GM11168 (cell line): ENCODE results near the gene SFTPA2.
"Not testable (repeated sequence)": the region's sequence is repeated elsewhere in the genome, so short reads cannot be mapped to it uniquely, and the experiment has no call there.

Experiments used
- in situ Hi-C: fragments of 300-500 bp; cut with MboI; formaldehyde crosslinking; loops from one replicate; pipeline ENCODE4 v1.12.0; 2022; ENCODE audit warnings: low sequenced_read_pairs; ENCODE audit not compliant: unreplicated experiment

SFTPA2 gene

DNA sequence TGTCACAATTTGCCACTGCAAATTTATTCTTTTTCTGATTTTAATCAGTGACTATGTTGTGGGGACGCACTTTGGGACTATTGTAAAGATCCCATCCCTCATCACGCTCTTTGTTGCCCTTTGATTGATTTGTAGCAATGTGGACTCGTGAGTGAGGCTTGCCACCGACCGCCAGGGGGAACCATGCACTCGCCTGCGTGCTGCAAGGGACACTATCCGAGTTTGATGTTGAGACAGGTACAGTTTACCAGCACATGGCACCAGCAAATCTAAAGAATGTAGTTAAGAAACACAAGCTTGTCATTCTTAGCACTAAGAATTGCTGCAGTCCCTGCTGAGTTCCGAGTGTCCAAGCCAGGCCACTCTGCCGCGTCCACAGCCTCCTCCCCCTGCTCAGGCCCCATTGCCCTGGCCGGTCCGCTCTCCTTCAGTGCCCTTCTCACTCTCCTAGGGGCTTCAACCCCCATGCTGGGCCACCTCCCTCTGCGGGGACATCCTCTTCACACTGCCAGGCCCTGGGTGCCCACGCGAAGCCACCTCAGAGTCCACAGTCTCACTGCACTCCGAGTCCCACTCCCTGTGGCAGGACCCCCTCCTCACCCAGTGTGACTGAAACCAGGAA, 2.0 kb upstream of the SFTPA2 start:
- in situ Hi-C loops = loop anchor here (5.0 to 25.0 kb wide), 2 partner anchors 40 to 375 kb away; partner anchors contain the start of gene SFTPD

DNA sequence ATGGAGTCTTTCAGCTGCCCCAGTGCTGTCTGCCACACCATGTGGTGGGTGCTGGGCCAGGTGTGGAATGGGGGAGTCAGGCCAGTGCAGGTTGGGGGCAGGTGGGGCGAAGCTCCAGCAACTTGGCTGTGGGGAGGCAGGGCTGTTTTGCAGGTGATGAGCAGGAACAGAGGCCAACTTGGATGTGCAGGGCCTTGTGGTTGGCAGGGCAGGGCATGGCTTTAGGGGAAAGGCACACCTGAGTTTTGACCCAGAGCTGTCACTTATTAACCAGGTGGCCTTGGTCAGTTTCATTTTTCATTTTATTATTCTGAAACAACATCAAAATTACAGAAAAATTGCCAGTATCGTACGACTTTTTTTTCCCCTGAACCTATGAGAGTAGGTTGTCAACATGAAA, 1.1 kb upstream of the SFTPA2 start:
- in situ Hi-C loops = loop anchor here (5.0 to 25.0 kb wide), 2 partner anchors 41 to 376 kb away; partner anchors contain the start of gene SFTPD

DNA sequence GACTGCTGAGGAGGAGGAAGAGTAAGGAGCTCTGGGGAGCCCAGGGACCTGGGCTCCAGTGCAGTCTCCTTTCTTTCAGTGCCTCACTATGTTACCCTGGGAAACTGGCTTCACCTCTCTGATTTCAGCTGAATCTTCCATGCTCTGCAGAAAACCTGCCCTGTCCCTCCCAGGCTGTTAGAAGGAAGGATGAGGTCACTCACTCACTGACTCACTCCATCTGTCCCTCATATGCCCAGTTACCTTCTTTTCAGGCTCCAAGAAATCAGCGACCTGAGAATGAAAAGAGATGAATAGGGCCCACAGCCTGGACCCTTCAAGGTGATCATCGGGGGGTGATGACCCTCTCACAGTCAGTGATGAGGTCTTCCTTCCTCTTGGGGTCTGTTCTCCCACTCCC, 481 bp downstream of the SFTPA2 start:
- in situ Hi-C loops = loop anchor here (5.0 to 25.0 kb wide), 2 partner anchors 43 to 378 kb away; partner anchors contain the start of gene SFTPD

DNA sequence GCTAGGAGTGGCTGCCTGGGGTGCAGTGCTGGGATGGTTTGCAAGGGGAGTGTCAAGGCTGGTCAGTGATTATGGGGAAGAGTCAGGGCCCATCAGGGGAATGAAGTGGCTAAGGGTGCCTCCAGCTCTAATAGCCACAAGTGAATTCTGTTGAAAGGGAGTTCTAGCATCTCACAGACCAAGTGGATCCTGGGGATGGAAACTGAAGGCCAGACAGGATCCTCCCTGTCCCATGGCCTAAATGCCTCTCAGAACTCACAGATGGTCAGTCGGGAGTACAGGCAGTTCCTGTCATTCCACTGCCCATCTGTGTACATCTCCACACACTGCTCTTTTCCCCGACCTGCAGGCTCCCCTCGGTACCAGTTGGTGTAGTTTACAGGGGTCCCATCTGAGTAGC, 3.2 kb downstream of the SFTPA2 start:
- in situ Hi-C loops = loop anchor here (25.0 kb wide), 1 partner anchor 380 kb away; the partner anchor contains the start of gene SFTPD

DNA sequence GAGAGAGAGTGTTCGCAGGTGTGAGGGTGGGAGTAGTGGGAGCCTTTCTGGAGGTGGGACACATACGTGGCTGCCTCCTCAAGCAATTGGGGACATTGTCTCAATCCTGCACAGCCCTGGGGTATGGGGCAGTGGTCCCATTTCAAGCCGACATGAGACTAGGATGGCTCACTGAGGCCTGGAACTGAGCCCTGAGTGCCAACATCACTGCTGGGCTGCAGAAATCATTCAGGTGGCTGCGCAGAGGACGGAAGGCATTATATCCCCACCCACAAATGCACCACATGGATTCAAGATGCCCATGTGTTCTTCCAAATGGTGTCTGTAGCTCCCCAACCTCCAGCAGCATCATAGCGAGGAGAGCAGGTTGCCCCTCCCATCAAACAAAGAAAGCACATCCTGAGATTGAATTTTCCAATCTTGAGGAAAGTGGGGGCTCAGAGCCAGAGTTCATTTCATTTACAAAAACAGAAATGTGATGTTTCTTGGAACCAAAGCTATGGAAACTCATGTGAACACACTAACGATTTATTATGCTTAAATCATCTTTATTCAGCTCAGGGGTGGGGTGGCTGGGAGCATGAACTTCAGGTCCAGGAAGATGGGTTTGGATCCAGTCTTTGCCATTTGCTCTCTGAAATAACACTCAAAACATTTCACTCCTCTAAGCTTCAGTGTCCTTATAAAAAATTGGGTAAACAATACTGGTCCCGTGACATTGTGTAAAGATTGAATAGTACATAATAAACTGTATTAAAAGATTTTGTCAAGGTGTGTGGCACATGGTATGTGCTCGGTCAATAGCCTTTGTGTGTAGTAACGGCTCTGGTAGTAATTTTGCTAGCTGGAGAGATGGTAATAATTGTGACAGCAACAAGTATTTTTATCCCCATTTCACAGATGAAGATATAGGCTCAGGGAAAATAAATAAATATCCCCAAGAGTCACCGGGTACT, 4.6 kb downstream of the SFTPA2 start:
- in situ Hi-C loops = loop anchor here (25.0 kb wide), 1 partner anchor 382 kb away; the partner anchor contains the start of gene SFTPD

DNA sequence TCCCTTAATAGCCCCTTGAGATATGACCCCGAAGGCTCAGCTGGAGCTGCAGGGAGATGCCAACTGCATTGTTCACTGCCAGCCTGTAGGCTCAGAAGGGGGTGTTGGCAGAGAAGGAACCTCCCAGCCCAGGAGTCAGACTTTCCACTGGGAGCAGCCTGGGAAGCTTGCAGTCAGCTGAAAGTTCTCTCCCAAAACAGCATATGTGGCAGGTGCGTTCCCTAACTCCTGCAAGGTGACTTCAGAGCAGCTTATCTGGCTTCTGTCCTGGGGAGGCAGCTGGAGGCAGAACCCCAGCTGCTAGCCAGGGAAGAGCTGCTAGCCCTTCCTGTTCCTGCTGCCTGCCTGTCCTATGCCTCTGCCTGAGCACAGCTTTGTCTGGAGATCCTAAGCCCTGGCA, 8.1 kb downstream of the SFTPA2 start:
- in situ Hi-C loops = loop anchor here (25.0 kb wide), 1 partner anchor 385 kb away; the partner anchor contains the start of gene SFTPD

DNA sequence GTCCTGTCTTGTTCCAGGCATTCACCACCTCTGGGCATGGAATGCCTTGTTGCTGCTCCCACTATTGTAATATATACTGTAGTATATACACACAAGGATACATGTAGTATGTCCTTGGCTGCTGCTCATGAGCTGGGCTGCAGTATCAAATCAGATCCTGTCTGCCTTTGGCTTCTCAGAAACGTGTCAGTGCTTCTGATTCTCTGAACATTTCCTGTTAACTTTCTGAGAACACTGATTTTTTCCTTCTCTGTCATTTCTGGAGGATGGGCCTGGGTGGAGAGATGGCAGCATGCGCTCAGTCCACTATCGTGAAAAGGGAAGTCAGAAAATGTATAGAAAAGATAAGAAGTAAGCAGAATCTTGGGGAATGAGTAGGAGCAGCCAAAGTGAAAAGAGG, 12.2 kb downstream of the SFTPA2 start:
- in situ Hi-C loops = loop anchor here (5.0 kb wide), 1 partner anchor 664 kb away; no protein-coding TSS in a partner anchor

DNA sequence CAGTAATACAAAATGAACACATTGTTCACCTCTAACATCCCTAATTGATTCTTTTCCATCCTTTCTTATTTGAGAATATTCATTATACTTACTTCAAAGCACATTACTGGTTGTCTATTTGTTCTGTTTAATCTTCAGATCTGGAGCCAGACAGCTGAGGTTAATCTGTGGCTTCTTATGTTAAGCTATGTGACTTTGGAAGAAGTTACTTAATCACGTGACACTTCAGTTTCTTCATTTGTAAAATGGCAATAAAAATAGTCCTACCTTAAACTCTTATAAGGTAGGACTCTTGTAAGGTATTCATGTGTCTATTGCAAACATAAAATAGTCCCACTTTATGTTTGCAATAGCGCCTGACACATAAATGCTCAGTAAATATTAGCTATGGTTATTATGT, 13.1 kb downstream of the SFTPA2 start:
- in situ Hi-C loops = loop anchor here (5.0 kb wide), 1 partner anchor 665 kb away; no protein-coding TSS in a partner anchor

DNA sequence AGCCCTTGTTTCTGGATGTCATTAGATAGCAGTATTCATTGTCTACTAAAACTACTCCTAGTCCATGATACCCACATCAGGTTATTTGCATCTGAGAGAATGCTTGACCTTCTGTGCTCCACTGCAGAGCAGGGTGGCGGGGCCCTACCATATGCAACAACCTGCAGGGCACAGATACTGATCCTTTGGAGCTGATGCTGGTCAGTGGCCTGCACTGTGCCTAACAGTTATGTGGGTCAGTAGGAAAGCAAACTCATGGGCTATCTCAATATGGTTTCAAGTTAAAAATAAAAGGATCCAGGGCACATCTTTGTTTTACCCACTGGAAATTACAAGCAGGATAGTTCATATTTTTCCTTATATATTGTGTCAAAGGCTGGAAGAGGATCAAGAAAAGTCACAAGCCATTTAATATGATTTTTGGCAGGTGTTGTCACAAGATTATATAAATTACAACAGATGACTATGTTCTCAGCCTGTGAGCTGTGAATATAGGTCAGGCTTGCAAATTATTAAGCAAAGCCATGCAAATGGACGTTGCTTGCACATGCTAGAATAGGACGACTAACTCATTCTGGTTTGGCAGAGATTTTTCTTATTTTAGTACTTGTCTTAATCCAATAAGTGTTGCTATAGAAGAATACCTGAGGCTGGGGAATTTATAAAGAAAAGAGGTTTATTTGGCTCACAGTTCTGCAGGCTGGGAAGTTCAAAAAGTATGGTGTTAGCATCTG, 15.1 kb downstream of the SFTPA2 start:
- in situ Hi-C loops = loop anchor here (5.0 kb wide), 1 partner anchor 667 kb away; no protein-coding TSS in a partner anchor

DNA sequence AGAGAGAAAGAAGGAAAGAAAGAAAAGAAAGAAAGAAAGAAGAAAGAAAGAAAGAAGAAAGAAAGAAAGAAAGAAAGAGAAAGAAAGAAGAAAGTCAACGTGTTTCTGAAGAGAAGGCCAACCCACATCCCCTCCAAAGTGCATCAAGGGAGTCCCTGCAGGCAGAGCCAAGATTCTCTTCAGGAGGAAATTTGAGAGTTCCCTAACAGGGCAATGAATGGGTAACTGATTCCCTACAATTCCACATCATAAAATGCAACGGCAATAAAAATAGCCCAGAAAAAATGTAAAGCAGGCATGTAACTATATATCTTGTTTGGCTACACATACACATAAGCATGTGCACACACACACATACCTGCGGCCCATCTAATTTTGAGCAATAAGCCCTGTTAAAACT, 15.8 kb downstream of the SFTPA2 start:
- in situ Hi-C loops = not testable (repeated sequence)

DNA sequence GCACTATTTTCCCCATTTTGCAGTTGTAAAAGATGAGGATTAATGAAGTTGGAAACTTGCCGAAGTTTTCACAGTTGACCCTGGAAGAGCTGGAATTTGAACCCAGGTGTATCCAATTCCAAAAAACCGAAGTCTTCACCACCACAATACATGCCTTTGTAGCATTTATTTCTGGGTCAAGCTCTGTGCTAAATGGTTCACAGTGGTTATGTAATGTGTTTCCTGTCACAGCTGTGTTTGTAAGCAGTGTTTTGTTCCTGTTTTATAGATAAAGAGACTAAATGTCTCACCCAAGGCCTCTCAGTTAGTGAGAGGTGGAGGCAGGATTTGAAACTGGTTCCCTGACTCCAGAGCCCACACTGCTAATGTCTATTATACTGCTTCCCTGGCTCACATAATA, 17.6 kb downstream of the SFTPA2 start:
- in situ Hi-C loops = no loop called here

DNA sequence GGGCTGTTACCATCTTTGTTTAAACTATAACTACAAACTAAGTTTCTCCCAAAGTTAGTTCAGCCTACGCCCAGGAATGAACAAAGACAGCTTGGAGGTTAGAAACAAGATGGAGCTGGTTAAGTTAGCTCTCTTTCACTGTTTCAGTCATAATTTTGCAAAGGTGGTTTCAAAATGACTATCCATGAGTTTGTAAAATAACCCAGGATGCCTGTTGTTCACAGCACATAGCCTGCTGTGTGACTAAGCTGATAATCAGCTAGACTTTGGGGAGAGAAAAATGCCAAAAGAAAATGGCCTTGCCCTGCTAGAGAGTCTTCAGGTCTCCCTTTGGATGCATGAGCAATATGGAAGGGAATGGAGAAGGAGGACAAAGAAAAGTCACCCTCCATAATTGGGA, 19.3 kb downstream of the SFTPA2 start:
- in situ Hi-C loops = not testable (repeated sequence)

DNA sequence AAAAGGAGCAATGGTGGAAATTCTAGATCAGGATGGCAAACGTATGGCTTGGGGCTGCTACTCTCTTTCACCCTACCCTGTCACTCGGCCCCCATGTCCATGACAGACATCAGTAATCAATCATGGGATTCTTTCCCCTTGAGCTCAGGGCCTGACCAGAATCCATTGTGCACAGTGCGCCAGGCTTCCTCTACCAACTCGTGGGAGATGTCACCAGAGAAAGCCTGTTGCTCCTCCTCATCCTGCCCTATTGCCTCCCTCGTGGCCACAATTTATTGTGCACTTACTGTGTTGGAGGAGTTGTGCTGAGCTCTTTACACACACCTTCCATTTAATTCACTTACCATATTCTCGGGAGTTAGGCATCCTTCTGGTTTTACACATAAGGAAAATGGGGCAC, 21.9 kb downstream of the SFTPA2 start:
- in situ Hi-C loops = not testable (repeated sequence)

DNA sequence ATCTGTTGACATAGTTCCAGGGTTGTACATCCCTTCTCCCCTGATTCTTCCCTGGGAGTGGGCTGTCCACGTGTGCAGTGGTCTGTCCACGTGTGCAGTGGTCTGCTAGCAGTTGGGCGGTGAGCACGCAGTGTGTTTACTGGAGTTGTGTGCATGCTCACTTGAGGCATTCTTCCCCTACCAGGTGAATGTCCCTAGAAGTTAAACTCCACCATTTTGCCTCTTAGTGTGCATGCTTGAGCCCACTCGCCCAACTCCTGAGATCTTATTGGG, 26.4 kb downstream of the SFTPA2 start:
- in situ Hi-C loops = loop anchor here (5.0 kb wide), 1 partner anchor 693 kb away; no protein-coding TSS in a partner anchor

DNA sequence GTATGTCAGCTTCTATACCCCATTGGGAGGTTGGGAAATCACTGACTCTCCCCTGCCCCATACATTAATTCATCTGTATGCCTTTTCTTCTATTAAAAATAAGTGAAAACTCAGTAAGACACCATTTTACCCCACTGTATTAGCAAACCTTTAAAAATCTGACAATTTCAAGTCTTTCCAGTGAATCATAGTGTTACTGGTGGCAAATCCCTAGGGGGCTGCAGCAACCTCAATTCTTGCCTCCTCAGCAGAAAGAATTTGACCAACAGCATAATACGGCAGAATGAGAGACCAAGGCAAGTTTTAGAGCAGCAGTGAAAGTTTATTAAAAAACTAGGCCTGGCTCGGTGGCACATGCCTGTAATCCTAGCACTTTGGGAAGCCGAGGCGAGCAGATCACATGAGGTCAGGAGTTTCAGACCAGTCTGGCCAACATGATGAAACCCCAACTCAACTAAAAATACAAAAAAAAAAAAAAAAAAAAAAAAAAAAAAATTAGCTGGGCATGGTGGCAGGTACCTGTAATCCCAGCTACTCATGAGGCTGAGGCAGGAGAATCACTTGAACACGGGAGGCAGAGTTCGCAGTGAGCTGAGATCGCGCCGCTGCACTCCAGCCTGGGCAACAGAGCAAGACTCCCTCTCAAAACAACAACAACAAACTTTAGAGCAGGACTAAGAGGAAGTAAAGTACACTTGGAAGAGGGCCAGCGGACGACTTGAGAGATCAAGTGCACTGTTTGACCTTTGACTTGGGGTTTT, 26.9 kb downstream of the SFTPA2 start:
- in situ Hi-C loops = loop anchor here (5.0 kb wide), 1 partner anchor 694 kb away; no protein-coding TSS in a partner anchor

DNA sequence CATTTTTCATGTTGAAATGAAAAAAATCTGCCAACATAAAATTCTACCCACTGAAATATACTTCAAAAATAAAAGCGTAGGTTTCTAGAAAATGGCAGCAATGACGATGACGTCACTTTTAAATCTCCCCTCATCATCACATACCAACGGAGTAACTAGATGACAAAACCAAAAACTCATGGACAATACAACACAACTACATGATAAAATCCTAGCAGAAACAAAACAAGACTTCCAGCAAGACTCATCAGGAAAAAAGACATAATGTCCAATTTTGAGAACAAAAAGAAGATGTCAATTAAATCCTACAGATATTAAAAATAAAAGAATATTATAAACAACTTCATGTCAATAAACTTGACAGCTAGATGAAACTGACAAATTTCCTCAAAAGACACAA, 31.9 kb downstream of the SFTPA2 start:
- in situ Hi-C loops = not testable (repeated sequence)

DNA sequence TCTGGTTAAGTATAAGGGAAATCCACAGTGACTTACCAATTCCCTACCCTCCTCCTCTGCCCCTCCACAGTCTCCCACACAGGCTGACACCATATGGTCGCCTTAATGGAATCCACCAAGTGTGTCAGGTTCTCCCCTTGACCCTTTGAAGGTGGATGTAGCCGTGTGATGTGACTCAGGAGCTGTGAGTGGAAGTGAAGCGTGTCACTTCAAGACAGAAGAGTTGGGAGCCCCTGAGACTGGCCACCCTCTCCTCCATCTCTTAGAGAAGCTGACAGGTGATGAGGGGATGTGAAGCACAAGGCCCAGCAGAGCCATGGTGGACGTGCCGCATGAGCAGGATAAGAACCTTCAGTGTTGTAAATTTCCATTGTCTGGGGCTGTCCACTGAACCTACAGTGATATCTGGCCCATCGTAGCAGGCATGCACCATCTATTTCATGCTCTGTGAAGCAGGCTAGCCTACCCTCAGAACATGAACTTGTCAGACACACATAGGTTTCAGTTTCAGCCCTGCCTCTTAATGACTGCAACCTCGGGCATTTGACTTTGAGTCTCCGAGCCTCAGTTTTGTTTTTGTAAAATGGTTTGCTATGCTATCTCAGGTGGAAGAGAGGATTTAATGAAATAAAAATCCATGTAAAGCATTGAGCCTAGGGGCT, 35.0 kb downstream of the SFTPA2 start:
- in situ Hi-C loops = not testable (repeated sequence)

DNA sequence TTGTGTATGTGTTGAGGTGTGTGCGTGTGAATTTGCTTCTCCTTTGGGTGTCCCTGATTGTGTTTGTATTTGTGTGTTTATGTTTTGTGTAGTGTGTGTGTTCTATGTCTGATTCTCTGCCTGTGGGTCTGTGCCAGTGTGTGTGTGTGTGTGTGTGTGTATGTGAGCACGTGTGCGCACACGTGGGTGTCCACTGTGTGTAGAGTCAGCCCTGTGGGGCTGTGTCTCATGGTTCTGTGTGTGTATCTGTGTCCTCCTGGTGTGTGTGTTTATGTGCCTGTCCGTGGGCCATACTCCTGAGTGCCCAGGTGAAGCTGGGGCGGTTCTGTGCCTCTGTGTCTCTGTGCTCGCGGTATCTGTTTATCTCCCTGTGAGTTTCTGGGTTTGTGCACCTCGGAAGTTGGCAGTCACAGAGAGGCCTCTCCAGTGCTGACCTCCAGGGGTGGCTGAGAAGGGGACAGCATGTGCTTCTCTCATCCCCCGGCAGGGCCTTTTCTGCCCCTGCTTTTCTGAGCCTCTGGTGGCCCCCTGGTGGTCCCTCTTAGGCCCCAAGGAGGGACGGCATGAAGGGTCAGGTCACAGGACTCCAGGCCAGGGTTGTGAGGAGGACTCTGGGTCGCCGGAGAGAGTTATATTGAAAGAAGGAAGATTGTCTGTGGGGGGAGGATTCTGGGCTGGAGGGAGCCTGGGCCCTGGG, 36.9 kb downstream of the SFTPA2 start:
- in situ Hi-C loops = not testable (repeated sequence)
